Caco-2 (cell line): ENCODE measurements around the gene ADIPOQ. TPM values are rescaled to one million over a fixed set of nuclear protein-coding genes. Genes with fewer than 3 reads are reported as not detected.

Experiments used
- BruUV-seq: library from RNA; stranded (reverse); fragments of 400-500 nt; replicated peaks from 2 replicates; lab custom pipeline; 2021; lab: Mats Ljungman, UMichigan
- CTCF ChIA-PET: fragments of 300-600 bp; sonication (Branson Sonifier 250); formaldehyde crosslinking; loops from one replicate; lab custom pipeline; 2022; ENCODE audit warnings: antibody characterized with exemption; lab: Charles Lee
- POLR2A ChIA-PET: fragments of 300-600 bp; sonication (Branson Sonifier 250); formaldehyde crosslinking; loops from one replicate; lab custom pipeline; 2022; ENCODE audit warnings: antibody characterized with exemption; lab: Charles Lee
- DNase-seq, 2 experiments: peaks; one replicate each; pipeline versions ENCODE4 v3.0.0 to v3.0.0-alpha.2; 2020 to 2022
- H3K27me3 ChIP-seq: replicated peaks from 2 replicates; pipeline ENCODE4 v1.6.0; 2011; ENCODE audit warnings: low read length; ENCODE audit not compliant: control insufficient read depth, insufficient read depth
- H3K36me3 ChIP-seq: 2 replicates; pipeline ENCODE4 v1.5.1; 2011; ENCODE audit warnings: low read length; ENCODE audit not compliant: control insufficient read depth, insufficient read depth
- H3K4me1 ChIP-seq: fragments of 250-450 bp; sonication (Bioruptor Pico); 2 replicates; pipeline ENCODE4 v1.5.1; 2020; ENCODE audit warnings: mild to moderate bottlenecking
- H3K4me3 ChIP-seq: 2 replicates; pipeline ENCODE4 v1.5.1; 2011; ENCODE audit warnings: low read depth, mild to moderate bottlenecking, control low read depth, low read length
- H3K9me3 ChIP-seq: fragments of 250-450 bp; sonication (Bioruptor Pico); 2 replicates; pipeline ENCODE4 v1.5.1; 2020; ENCODE audit warnings: mild to moderate bottlenecking, moderate library complexity
- H3K27ac Mint-ChIP-seq: one replicate; pipeline ENCODE4 v1.8.0; 2022; ENCODE audit warnings: mixed read lengths; ENCODE audit not compliant: unreplicated experiment
- H3K27me3 Mint-ChIP-seq: one replicate; pipeline ENCODE4 v1.8.0; 2022; ENCODE audit warnings: mixed read lengths; ENCODE audit not compliant: insufficient read depth, unreplicated experiment
- H3K36me3 Mint-ChIP-seq: one replicate; pipeline ENCODE4 v1.8.0; 2022; ENCODE audit warnings: mild to moderate bottlenecking, mixed read lengths; ENCODE audit not compliant: insufficient read depth, unreplicated experiment
- H3K4me1 Mint-ChIP-seq: one replicate; pipeline ENCODE4 v1.8.0; 2022; ENCODE audit warnings: low read depth, mixed read lengths; ENCODE audit not compliant: unreplicated experiment
- H3K4me3 Mint-ChIP-seq: one replicate; pipeline ENCODE4 v1.8.0; 2022; ENCODE audit warnings: mild to moderate bottlenecking, moderate library complexity, mixed read lengths; ENCODE audit not compliant: unreplicated experiment
- H3K9me3 Mint-ChIP-seq: one replicate; pipeline ENCODE4 v1.8.0; 2022; ENCODE audit warnings: mixed read lengths; ENCODE audit not compliant: unreplicated experiment
- CTCF ChIP-seq, 2 experiments: fragments of 200-600 bp in 1 of 2; IDR thresholded peaks; 1 replicate in 1 of 2; 2 replicates in 1 of 2; pipeline versions ENCODE4 v1.5.1 to v1.8.0; 2011 to 2022; ENCODE audit warnings: antibody characterized with exemption in 1 of 2, control low read depth in 1 of 2, inconsistent platforms in 1 of 2, low read depth in 1 of 2, low read length in 1 of 2, mild to moderate bottlenecking in 1 of 2, moderate library complexity in 1 of 2; ENCODE audit not compliant: insufficient read depth in 1 of 2, severe bottlenecking in 1 of 2, unreplicated experiment in 1 of 2
- intact Hi-C: fragments of 100-400 bp; cut with micrococcal nuclease; formaldehyde crosslinking; loops from one replicate; pipeline ENCODE4 v1.10.0; 2022; ENCODE audit not compliant: unreplicated experiment
- total RNA-seq: library from RNA; stranded (reverse); gene quantifications from 2 replicates; pipeline ENCODE4 v1.2.3, GENCODE V29; 2022

The ADIPOQ gene
- total RNA-seq, 1 experiment from 2014 or later, result not detected

DNA sequence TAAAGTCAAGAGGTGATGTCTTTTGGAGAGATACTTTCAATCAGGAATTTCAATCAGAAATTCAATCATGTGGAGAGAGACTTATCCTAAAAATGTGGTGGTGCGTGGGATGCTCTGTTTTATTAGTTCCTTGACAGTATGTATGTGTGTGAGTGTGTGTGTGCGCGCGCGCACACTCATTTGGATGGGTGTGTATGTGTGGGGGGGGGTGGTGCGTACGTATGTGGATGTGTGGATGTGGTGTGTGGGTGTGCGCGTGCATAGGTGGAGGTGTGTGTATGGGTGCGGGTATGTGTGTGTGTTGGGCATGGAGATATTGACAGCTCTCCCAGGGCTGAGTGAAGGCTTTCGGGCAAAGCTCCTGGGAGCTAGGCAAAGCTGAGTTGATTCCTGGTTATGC is 2.4 kb downstream of the ADIPOQ start:
- no peaks in the 10 kb centered on the region for H3K27me3 Mint-ChIP-seq
- H3K9me3 Mint-ChIP-seq, result no peaks in the 10 kb centered on the region
- no peaks in the 10 kb centered on the region for H3K36me3 Mint-ChIP-seq
- H3K9me3 ChIP-seq, result no peaks in the 10 kb centered on the region
- H3K4me3 Mint-ChIP-seq, result no peak overlapping the region
- no peaks in the 10 kb centered on the region for H3K36me3 ChIP-seq
- peaks cover 22% of the 10 kb centered on the region for H3K4me1 ChIP-seq
- no peak for TF ChIP-seq CTCF (IDR thresholded peaks at IDR 0.05; ENCODE audit: insufficient read depth in 1 of 2, low read depth in 1 of 2, low read length in 1 of 2, severe bottlenecking in 1 of 2, unreplicated experiment in 1 of 2)
- H3K27me3 ChIP-seq, result no peaks in the 10 kb centered on the region
- no peak for DNase-seq
- H3K27ac Mint-ChIP-seq, result no peak overlapping the region
- CTCF ChIA-PET, result interaction anchor here (0.6 kb wide), 1 partner anchor 295 kb away, joined by 3 read pairs; the partner anchor contains the start of gene RPL39L
- no TSS peak for BruUV-seq
- intact Hi-C loops, result no loop called here
- POLR2A ChIA-PET, result interaction anchor here (0.7 kb wide), 1 partner anchor 259 kb away, joined by 4 read pairs; no protein-coding TSS in a partner anchor
- H3K4me1 Mint-ChIP-seq, result peaks cover 29% of the 10 kb centered on the region
- no peak overlapping the region for H3K4me3 ChIP-seq

DNA sequence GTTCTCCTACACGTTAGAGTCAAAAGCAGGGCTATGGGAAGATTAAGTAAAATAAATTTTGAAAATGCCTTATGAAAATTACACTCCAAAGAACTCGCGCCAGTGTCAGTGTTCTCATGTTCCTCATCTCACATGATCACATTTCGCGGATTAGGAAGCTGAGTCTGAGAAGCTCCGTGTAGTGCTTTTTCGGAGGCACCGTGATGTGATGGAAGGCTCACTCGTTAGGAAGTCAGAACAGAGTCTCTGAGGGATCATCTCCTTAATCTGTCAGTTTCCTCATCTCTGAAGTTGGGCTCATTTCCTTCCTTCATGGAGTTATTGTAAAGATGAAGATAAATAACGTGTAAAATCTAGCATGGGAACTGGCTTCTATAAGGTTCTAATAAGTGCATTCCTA is 3.2 kb downstream of the ADIPOQ start:
- H3K9me3 ChIP-seq, result no peaks in the 10 kb centered on the region
- Mint-ChIP-seq H3K27ac (no peak overlapping the region), H3K4me1 (peaks cover 29% of the 10 kb centered on the region), H3K27me3 (no peaks in the 10 kb centered on the region), H3K4me3 (no peak overlapping the region), H3K36me3 (no peaks in the 10 kb centered on the region), H3K9me3 (no peaks in the 10 kb centered on the region)
- no peaks in the 10 kb centered on the region for H3K27me3 ChIP-seq
- no peak for TF ChIP-seq CTCF (IDR thresholded peaks at IDR 0.05; ENCODE audit: insufficient read depth in 1 of 2, low read depth in 1 of 2, low read length in 1 of 2, severe bottlenecking in 1 of 2, unreplicated experiment in 1 of 2)
- ChIA-PET POLR2A (no interaction called here), CTCF (interaction anchor here (1.2 kb wide), 1 partner anchor 86 kb away, joined by 3 read pairs; no protein-coding TSS in a partner anchor)
- intact Hi-C loops, result no loop called here
- no peak for DNase-seq
- H3K4me3 ChIP-seq, result no peak overlapping the region
- no peaks in the 10 kb centered on the region for H3K36me3 ChIP-seq
- H3K4me1 ChIP-seq, result peaks cover 22% of the 10 kb centered on the region
- BruUV-seq, result no TSS peak

DNA sequence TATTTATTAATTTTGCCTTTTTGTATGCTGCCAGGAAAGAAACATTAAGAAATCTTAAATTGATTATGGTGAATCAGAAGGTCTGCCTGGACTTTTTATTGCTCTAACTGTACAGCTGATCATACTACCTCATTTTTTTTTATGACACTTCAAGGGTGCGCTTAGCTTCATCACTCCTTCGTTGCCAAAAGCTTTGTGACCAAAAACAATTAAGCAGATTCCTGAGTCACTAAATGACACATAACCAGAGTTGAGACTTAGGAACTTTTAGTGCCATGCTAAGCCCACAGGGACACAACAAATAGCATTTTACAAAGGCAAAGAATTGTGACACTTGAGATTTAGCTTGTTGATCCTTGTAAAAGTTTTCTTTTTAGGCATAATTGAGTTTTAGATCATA is 4.9 kb downstream of the ADIPOQ start:
- no TSS peak for BruUV-seq
- H3K36me3 Mint-ChIP-seq, result no peaks in the 10 kb centered on the region
- CTCF ChIA-PET, result interaction anchor here (0.7 to 1.8 kb wide), 2 partner anchors 318 to 320 kb away, joined by 4 read pairs; no protein-coding TSS in a partner anchor
- H3K9me3 ChIP-seq, result no peaks in the 10 kb centered on the region
- no peaks in the 10 kb centered on the region for H3K27me3 Mint-ChIP-seq
- TF ChIP-seq CTCF (IDR thresholded peaks at IDR 0.05; ENCODE audit: insufficient read depth in 1 of 2, low read depth in 1 of 2, low read length in 1 of 2, severe bottlenecking in 1 of 2, unreplicated experiment in 1 of 2), result no peak
- no peak overlapping the region for H3K4me3 Mint-ChIP-seq
- POLR2A ChIA-PET, result no interaction called here
- H3K4me1 ChIP-seq, result peaks cover 10% of the 10 kb centered on the region
- no peak overlapping the region for H3K4me3 ChIP-seq
- intact Hi-C loops, result no loop called here
- no peaks in the 10 kb centered on the region for H3K36me3 ChIP-seq
- no peak overlapping the region for H3K27ac Mint-ChIP-seq
- no peaks in the 10 kb centered on the region for H3K9me3 Mint-ChIP-seq
- H3K27me3 ChIP-seq, result no peaks in the 10 kb centered on the region
- DNase-seq, result no peak
- peaks cover 17% of the 10 kb centered on the region for H3K4me1 Mint-ChIP-seq
